Lower lobe of right lung (tissue), 2 donors: ENCODE measurements around the gene PTGER4. TPM values are rescaled to one million over a fixed set of nuclear protein-coding genes. Genes with fewer than 3 reads are reported as not detected.

Experiments used
- ATAC-seq, 2 donors: fragments of 200-7000 bp; cut with Tn5 transposase; one replicate each; pipeline ENCODE4 v1.9.1; 2020 to 2022; ENCODE audit warnings: mild to moderate bottlenecking in 2 of 2, moderate library complexity in 2 of 2
- DNase-seq: peaks from one replicate; pipeline ENCODE4 v3.0.0-alpha.2; 2020
- H3K27ac ChIP-seq: fragments of 200-600 bp; one replicate; pipeline ENCODE4 v1.8.0; 2022
- H3K27me3 ChIP-seq: fragments of 200-600 bp; one replicate; pipeline ENCODE4 v1.8.0; 2022; ENCODE audit warnings: low read depth
- H3K36me3 ChIP-seq: fragments of 200-600 bp; one replicate; pipeline ENCODE4 v1.8.0; 2022; ENCODE audit warnings: mild to moderate bottlenecking
- H3K4me1 ChIP-seq: fragments of 200-600 bp; one replicate; pipeline ENCODE4 v1.8.0; 2022
- H3K4me3 ChIP-seq: fragments of 200-600 bp; one replicate; pipeline ENCODE4 v1.8.0; 2022; ENCODE audit warnings: mild to moderate bottlenecking
- H3K9me3 ChIP-seq: fragments of 200-600 bp; one replicate; pipeline ENCODE4 v1.8.0; 2022
- intact Hi-C: fragments of 100-400 bp; cut with DNase I; formaldehyde crosslinking; loops from one replicate; pipeline ENCODE4 v1.11.0; 2022
- total RNA-seq: library from RNA; stranded (reverse); fragmentation: NEBNext Ultra II Directional; extraction: Animal tissue kit (Norgen Biotek cat#: 25700); gene quantifications from one replicate; pipeline ENCODE4 v1.2.1, GENCODE V29; 2021
- TF ChIP-seq, protein P1 (sequence below): fragments of 200-600 bp; IDR thresholded peaks from one replicate; pipeline ENCODE4 v1.8.0; 2022; ENCODE audit warnings: antibody characterized with exemption, mild to moderate bottlenecking
- donor health status: DM: no; HTN: yes; CAD: no; lungs with severe emphysema.

PTGER4 gene
- total RNA-seq, 1 donor from 2014 or later = 29.1 TPM

DNA sequence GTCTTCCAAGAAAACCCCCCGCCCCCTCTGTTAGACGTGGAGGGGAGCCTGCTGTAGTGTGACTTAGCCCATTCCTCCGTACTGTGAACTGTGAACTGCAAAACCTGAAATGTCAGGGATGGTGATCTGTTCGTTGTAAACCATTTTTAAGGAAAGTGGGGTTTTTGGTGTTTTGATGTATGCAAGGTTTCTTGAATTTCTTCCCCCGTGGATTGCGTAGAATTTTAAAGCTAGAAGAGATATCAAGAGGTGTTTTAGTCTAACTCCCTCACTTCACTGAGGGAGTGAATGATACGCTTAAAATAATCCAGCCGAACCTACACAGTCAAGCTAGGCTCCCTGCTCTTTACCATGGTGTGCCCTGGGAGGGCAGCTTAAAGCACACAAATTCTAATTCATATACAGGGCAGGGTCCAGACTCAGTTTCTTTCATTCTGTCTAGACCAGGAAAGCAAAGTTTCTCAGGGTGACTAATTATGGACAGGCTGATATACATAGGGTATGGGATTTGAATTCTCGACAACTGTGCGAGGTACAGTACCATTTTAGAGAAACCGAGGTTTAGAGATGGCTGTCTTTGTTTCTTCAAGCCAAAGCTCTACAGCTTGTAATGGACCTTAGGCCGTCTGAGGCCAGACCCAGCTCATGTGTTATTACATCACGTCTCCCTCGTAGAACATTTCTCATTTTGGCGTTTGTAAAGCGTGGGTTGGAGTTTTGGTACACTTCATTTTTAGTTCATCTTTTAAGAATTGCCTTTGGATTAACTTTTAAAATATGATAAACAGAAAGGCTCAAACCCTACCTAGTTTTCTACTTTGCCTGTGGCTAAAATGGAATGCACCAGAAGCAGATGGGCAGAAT lies 2.7 kb downstream of the PTGER4 start:
- Histone ChIP-seq H3K27ac (peak overlapping the region; percentile 87), H3K9me3 (no peaks in the 10 kb centered on the region), H3K36me3 (no peaks in the 10 kb centered on the region), H3K4me1 (peaks cover 33% of the 10 kb centered on the region), H3K4me3 (peak overlapping the region; percentile 82), H3K27me3 (peaks cover 18% of the 10 kb centered on the region)
- ATAC-seq = no peak
- TF ChIP-seq, protein P1, sequence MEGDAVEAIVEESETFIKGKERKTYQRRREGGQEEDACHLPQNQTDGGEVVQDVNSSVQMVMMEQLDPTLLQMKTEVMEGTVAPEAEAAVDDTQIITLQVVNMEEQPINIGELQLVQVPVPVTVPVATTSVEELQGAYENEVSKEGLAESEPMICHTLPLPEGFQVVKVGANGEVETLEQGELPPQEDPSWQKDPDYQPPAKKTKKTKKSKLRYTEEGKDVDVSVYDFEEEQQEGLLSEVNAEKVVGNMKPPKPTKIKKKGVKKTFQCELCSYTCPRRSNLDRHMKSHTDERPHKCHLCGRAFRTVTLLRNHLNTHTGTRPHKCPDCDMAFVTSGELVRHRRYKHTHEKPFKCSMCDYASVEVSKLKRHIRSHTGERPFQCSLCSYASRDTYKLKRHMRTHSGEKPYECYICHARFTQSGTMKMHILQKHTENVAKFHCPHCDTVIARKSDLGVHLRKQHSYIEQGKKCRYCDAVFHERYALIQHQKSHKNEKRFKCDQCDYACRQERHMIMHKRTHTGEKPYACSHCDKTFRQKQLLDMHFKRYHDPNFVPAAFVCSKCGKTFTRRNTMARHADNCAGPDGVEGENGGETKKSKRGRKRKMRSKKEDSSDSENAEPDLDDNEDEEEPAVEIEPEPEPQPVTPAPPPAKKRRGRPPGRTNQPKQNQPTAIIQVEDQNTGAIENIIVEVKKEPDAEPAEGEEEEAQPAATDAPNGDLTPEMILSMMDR = no peak
- intact Hi-C loops = no loop called here
- peak; percentile 50 for DNase-seq

- intact Hi-C loops = no loop called here
- no peak for DNase-seq
- ATAC-seq = no peak
- H3K4me3 ChIP-seq = peak overlapping the region; percentile 82
- TF ChIP-seq, protein P1 = no peak
- peaks cover 38% of the 10 kb centered on the region for H3K4me1 ChIP-seq
- H3K9me3 ChIP-seq = no peaks in the 10 kb centered on the region
- no peaks in the 10 kb centered on the region for H3K36me3 ChIP-seq
- H3K27me3 ChIP-seq = peaks cover 18% of the 10 kb centered on the region
- H3K27ac ChIP-seq = peak overlapping the region; percentile 87
Observed at GRCh38 chr5:40683305-40683704, 3.6 kb downstream of the PTGER4 start.

GRCh38 chr5:40685193-40685592 lies 5.5 kb downstream of the PTGER4 start:
- Histone ChIP-seq H3K27ac (peak overlapping the region; percentile 20), H3K27me3 (peaks cover 18% of the 10 kb centered on the region), H3K9me3 (no peaks in the 10 kb centered on the region), H3K4me3 (peak overlapping the region; percentile 82), H3K4me1 (peaks cover 47% of the 10 kb centered on the region), H3K36me3 (no peaks in the 10 kb centered on the region)
- ATAC-seq (no peak), DNase-seq (no peak)
- TF ChIP-seq, protein P1 = no peak
- intact Hi-C loops = loop anchor here (5.0 kb wide), 1 partner anchor 738 kb away; no protein-coding TSS in a partner anchor

- TF ChIP-seq, protein P1 = no peak
- no peak overlapping the region for H3K27ac ChIP-seq
- peaks cover 44% of the 10 kb centered on the region for H3K4me1 ChIP-seq
- no peak for ATAC-seq
- H3K36me3 ChIP-seq = no peaks in the 10 kb centered on the region
- H3K27me3 ChIP-seq = peaks cover 14% of the 10 kb centered on the region
- intact Hi-C loops = loop anchor here (5.0 kb wide), 1 partner anchor 739 kb away; no protein-coding TSS in a partner anchor
- no peak for DNase-seq
- peak overlapping the region; percentile 82 for H3K4me3 ChIP-seq
- no peaks in the 10 kb centered on the region for H3K9me3 ChIP-seq
Observed at GRCh38 chr5:40685976-40686486, 6.3 kb downstream of the PTGER4 start.

GRCh38 chr5:40687321-40687720 lies 7.6 kb downstream of the PTGER4 start:
- ATAC-seq = peak in 1 of 2 donors; percentile 47
- DNase-seq = no peak
- no peaks in the 10 kb centered on the region for H3K9me3 ChIP-seq
- peaks cover 1% of the 10 kb centered on the region for H3K27me3 ChIP-seq
- H3K36me3 ChIP-seq = peaks cover 8% of the 10 kb centered on the region
- no peak overlapping the region for H3K27ac ChIP-seq
- H3K4me3 ChIP-seq = peak overlapping the region; percentile 82
- intact Hi-C loops = loop anchor here (5.0 kb wide), 1 partner anchor 740 kb away; no protein-coding TSS in a partner anchor
- H3K4me1 ChIP-seq = peaks cover 48% of the 10 kb centered on the region
- TF ChIP-seq, protein P1 = no peak
